GM20000 (cell line): ENCODE data around the gene SLC35D1.
A peak's percentile ranks its signal among the peaks of the same experiment; 100 is the strongest.

Source experiments
- DNase-seq: peaks from one replicate; pipeline ENCODE4 v3.0.0; 2012; ENCODE audit warnings: low spot score
- CTCF ChIP-seq: IDR thresholded peaks from 2 replicates; pipeline ENCODE4 v1.5.1; 2012; ENCODE audit warnings: mild to moderate bottlenecking, control low read depth; ENCODE audit errors: extremely low read depth, missing control alignments

Gene SLC35D1

GRCh38 chr1:67004176-67004575, 49.8 kb downstream of the SLC35D1 start:
- TF ChIP-seq CTCF, result no peak

GRCh38 chr1:67001682-67002425, 52.1 kb downstream of the SLC35D1 start:
- no peak for DNase-seq
- TF ChIP-seq CTCF, result no peak

More at GRCh38 chr1:67004176-67004575, 49.8 kb downstream of the SLC35D1 start:
- no peak for DNase-seq

- DNase-seq, result no peak
- no peak for TF ChIP-seq CTCF
These were observed 54.1 kb downstream of the SLC35D1 start for GRCh38 chr1:66999640-67000400.

- no peak for TF ChIP-seq CTCF
- DNase-seq, result no peak
These were observed 55.0 kb downstream of the SLC35D1 start for GRCh38 chr1:66998972-66999371.

GRCh38 chr1:66996018-66996682, 57.8 kb downstream of the SLC35D1 start:
- peak; percentile 81 for TF ChIP-seq CTCF
- peak; percentile 54 for DNase-seq

GRCh38 chr1:66993076-66993475, 60.9 kb downstream of the SLC35D1 start:
- DNase-seq, result no peak
- TF ChIP-seq CTCF, result no peak

- DNase-seq, result no peak
- TF ChIP-seq CTCF, result no peak
These were observed 68.1 kb downstream of the SLC35D1 start for GRCh38 chr1:66985835-66986234.
